Neural cell (in vitro differentiated cells): ENCODE data around the gene CCR3. TPM values are rescaled to one million over a fixed set of nuclear protein-coding genes. Genes with fewer than 3 reads are reported as not detected.

ENCODE experiments used
- H2AFZ ChIP-seq: fragments of 200-600, 300-800 bp; sonication (generic), shearing (Covaris generic); 2 replicates; pipeline ENCODE4 v1.6.0; 2014; ENCODE audit warnings: low read depth, mild to moderate bottlenecking, antibody characterized with exemption, low read length, moderate library complexity
- H3F3A ChIP-seq: fragments of 200-600 bp; shearing (Covaris generic); 2 replicates; pipeline ENCODE4 v1.6.1; 2016; ENCODE audit warnings: mild to moderate bottlenecking, moderate library complexity, mixed read lengths, antibody characterized with exemption, low read length; ENCODE audit not compliant: insufficient read depth, poor library complexity, severe bottlenecking
- H3K27ac ChIP-seq: fragments of 200-600, 300-800 bp; sonication (generic), shearing (Covaris generic); 2 replicates; pipeline ENCODE4 v1.5.1; 2014; ENCODE audit warnings: mild to moderate bottlenecking, low read length, moderate library complexity
- H3K27me3 ChIP-seq: fragments of 300-800, 200-600 bp; sonication (generic), shearing (Covaris generic); 2 replicates; pipeline ENCODE4 v1.6.0; 2014; ENCODE audit warnings: mild to moderate bottlenecking, low read depth, low read length, moderate library complexity; ENCODE audit not compliant: insufficient read depth
- H3K36me3 ChIP-seq: fragments of 300-800, 200-600 bp; sonication (generic), shearing (Covaris generic); 2 replicates; pipeline ENCODE4 v1.5.1; 2014; ENCODE audit warnings: mild to moderate bottlenecking, antibody characterized with exemption, low read length, moderate library complexity; ENCODE audit not compliant: insufficient read depth
- H3K4me2 ChIP-seq: fragments of 300-800, 200-600 bp; sonication (generic), shearing (Covaris generic); 2 replicates; pipeline ENCODE4 v1.6.0; 2014; ENCODE audit warnings: mild to moderate bottlenecking, low read length
- H3K4me3 ChIP-seq: fragments of 300-800, 200-600 bp; sonication (generic), shearing (Covaris generic); 2 replicates; pipeline ENCODE4 v1.5.1; 2014; ENCODE audit warnings: mild to moderate bottlenecking, low read length, moderate library complexity
- H3K79me2 ChIP-seq: fragments of 200-600 bp; shearing (Covaris generic); replicated peaks from 2 replicates; pipeline ENCODE4 v1.6.0; 2014; ENCODE audit warnings: mild to moderate bottlenecking, low read length, moderate library complexity; ENCODE audit not compliant: insufficient read depth
- H3K9ac ChIP-seq: fragments of 300-800, 200-600 bp; sonication (generic), shearing (Covaris generic); 2 replicates; pipeline ENCODE4 v1.6.1; 2016; ENCODE audit warnings: mild to moderate bottlenecking, low read length, mixed read lengths
- H3K9me2 ChIP-seq: fragments of 200-600 bp; shearing (Covaris generic); 2 replicates; pipeline ENCODE4 v1.6.1; 2016; ENCODE audit warnings: mild to moderate bottlenecking, low read length, mixed read lengths; ENCODE audit not compliant: insufficient read depth
- H3K9me3 ChIP-seq: fragments of 200-600, 300-800 bp; sonication (generic), shearing (Covaris generic); 2 replicates; pipeline ENCODE4 v1.6.1; 2016; ENCODE audit warnings: mild to moderate bottlenecking, mixed run types, low read length, moderate library complexity, mixed read lengths
- H4K20me1 ChIP-seq: fragments of 200-600 bp; shearing (Covaris generic); 2 replicates; pipeline ENCODE4 v1.6.1; 2016; ENCODE audit warnings: mild to moderate bottlenecking, mixed run types; ENCODE audit not compliant: insufficient read depth
- EP300 ChIP-seq: fragments of 450-650 bp; conservative IDR thresholded peaks from 2 replicates; pipeline ENCODE4 v1.6.1; 2014; ENCODE audit warnings: antibody characterized with exemption, mild to moderate bottlenecking, moderate library complexity; ENCODE audit not compliant: poor library complexity, severe bottlenecking
- EZH2 ChIP-seq: fragments of 200-600, 300-800 bp; shearing (Covaris generic), sonication (generic); IDR thresholded peaks from 2 replicates; pipeline ENCODE4 v1.6.1; 2014; ENCODE audit warnings: antibody characterized with exemption, low read length, borderline replicate concordance, mild to moderate bottlenecking; ENCODE audit not compliant: insufficient read depth, poor library complexity, severe bottlenecking
- MXI1 ChIP-seq: fragments of 450-650 bp; conservative IDR thresholded peaks from 2 replicates; pipeline ENCODE4 v1.6.1; 2014; ENCODE audit warnings: antibody characterized with exemption, mild to moderate bottlenecking; ENCODE audit not compliant: poor library complexity, severe bottlenecking
- POLR2AphosphoS5 ChIP-seq: IDR thresholded peaks from 2 replicates; pipeline ENCODE4 v1.6.1; 2012
- RAD21 ChIP-seq: fragments of 450-650 bp; conservative IDR thresholded peaks from 2 replicates; pipeline ENCODE4 v1.6.1; 2014; ENCODE audit warnings: antibody characterized with exemption, mild to moderate bottlenecking, moderate library complexity
- SMC3 ChIP-seq: fragments of 450-650 bp; conservative IDR thresholded peaks from 2 replicates; pipeline ENCODE4 v1.6.1; 2014; ENCODE audit warnings: antibody characterized with exemption, mild to moderate bottlenecking, moderate library complexity; ENCODE audit not compliant: poor library complexity
- TAF1 ChIP-seq: IDR thresholded peaks from 2 replicates; pipeline ENCODE4 v1.6.1; 2012; ENCODE audit warnings: low read depth
- polyA plus RNA-seq: library from polyadenylated mRNA; depleted of rRNA; stranded (reverse); fragments of >200 nt; gene quantifications from 2 replicates; pipeline ENCODE4 v1.2.3, GENCODE V29; 2014
- TF ChIP-seq, protein P1 (sequence below): fragments of 450-650 bp; IDR thresholded peaks from 2 replicates; pipeline ENCODE4 v1.5.1; 2014; ENCODE audit warnings: antibody characterized with exemption, mild to moderate bottlenecking, moderate library complexity; ENCODE audit not compliant: poor library complexity, severe bottlenecking
- TF ChIP-seq, protein P2 (sequence below): IDR thresholded peaks from 2 replicates; pipeline ENCODE4 v1.6.1; 2012; ENCODE audit warnings: borderline replicate concordance

Gene CCR3
- polyA plus RNA-seq, 1 donor from 2014 or later = not detected

DNA sequence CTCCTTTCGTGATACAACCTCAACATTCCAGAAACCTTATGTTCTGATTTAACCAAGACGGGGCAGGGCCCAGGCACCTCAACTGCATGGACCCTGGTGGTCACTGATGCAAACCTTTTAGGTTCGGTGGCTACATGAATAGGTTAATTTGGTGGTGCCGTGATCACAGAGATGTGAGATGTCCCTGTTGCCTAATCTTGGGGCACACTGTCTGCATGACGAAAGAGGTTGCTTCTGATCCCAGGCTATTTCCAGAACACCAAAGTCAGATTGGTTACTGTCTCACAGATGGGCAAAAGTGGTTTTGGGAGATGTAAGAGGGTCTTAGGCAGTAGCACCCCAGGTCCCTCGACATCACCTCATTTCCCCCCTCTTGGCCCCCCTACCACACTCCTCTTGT, 30.2 kb upstream of the CCR3 start:
- Histone ChIP-seq H3K9ac (no peak overlapping the region), H3K9me3 (no peaks in the 10 kb centered on the region), H3K27ac (no peak overlapping the region), H4K20me1 (no peaks in the 10 kb centered on the region), H3K4me2 (no peak overlapping the region), H2AFZ (no peak overlapping the region), H3F3A (no peaks in the 10 kb centered on the region), H3K27me3 (no peaks in the 10 kb centered on the region), H3K36me3 (no peaks in the 10 kb centered on the region), H3K4me3 (no peak overlapping the region), H3K9me2 (no peaks in the 10 kb centered on the region), H3K79me2 (no peaks in the 10 kb centered on the region)
- no peak for TF ChIP-seq MXI1
- no peak for TF ChIP-seq EP300
- TF ChIP-seq, protein P1, sequence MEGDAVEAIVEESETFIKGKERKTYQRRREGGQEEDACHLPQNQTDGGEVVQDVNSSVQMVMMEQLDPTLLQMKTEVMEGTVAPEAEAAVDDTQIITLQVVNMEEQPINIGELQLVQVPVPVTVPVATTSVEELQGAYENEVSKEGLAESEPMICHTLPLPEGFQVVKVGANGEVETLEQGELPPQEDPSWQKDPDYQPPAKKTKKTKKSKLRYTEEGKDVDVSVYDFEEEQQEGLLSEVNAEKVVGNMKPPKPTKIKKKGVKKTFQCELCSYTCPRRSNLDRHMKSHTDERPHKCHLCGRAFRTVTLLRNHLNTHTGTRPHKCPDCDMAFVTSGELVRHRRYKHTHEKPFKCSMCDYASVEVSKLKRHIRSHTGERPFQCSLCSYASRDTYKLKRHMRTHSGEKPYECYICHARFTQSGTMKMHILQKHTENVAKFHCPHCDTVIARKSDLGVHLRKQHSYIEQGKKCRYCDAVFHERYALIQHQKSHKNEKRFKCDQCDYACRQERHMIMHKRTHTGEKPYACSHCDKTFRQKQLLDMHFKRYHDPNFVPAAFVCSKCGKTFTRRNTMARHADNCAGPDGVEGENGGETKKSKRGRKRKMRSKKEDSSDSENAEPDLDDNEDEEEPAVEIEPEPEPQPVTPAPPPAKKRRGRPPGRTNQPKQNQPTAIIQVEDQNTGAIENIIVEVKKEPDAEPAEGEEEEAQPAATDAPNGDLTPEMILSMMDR = no peak
- no peak for TF ChIP-seq RAD21
- TF ChIP-seq SMC3 = no peak
- TF ChIP-seq, protein P2, sequence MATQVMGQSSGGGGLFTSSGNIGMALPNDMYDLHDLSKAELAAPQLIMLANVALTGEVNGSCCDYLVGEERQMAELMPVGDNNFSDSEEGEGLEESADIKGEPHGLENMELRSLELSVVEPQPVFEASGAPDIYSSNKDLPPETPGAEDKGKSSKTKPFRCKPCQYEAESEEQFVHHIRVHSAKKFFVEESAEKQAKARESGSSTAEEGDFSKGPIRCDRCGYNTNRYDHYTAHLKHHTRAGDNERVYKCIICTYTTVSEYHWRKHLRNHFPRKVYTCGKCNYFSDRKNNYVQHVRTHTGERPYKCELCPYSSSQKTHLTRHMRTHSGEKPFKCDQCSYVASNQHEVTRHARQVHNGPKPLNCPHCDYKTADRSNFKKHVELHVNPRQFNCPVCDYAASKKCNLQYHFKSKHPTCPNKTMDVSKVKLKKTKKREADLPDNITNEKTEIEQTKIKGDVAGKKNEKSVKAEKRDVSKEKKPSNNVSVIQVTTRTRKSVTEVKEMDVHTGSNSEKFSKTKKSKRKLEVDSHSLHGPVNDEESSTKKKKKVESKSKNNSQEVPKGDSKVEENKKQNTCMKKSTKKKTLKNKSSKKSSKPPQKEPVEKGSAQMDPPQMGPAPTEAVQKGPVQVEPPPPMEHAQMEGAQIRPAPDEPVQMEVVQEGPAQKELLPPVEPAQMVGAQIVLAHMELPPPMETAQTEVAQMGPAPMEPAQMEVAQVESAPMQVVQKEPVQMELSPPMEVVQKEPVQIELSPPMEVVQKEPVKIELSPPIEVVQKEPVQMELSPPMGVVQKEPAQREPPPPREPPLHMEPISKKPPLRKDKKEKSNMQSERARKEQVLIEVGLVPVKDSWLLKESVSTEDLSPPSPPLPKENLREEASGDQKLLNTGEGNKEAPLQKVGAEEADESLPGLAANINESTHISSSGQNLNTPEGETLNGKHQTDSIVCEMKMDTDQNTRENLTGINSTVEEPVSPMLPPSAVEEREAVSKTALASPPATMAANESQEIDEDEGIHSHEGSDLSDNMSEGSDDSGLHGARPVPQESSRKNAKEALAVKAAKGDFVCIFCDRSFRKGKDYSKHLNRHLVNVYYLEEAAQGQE = no peak
- TF ChIP-seq TAF1 = no peak
- no peak for TF ChIP-seq EZH2
- TF ChIP-seq POLR2AphosphoS5 = no peak

DNA sequence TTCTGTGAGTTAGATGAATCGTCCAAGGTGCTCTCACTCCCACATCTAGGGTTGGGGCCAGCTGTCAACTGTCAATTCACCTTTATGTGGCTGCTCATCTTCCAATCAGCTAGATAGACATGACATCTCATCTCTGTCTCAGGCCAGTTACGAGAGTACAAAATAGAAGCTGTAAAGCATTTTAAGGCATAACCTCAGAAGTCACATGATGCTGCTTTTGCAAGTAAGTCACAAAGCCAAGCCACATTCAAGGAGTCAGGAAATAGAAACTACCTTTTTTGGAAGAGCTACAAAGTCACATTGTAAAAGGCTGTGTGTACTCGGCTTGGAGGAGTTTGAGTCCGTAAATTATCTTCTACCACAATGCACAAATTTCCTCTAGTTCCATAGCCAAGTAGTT, 29.1 kb upstream of the CCR3 start:
- no peaks in the 10 kb centered on the region for H3K36me3 ChIP-seq
- TF ChIP-seq SMC3 = no peak
- no peak for TF ChIP-seq EP300
- TF ChIP-seq, protein P2 = no peak
- no peak for TF ChIP-seq RAD21
- TF ChIP-seq TAF1 = no peak
- no peak for TF ChIP-seq MXI1
- no peak for TF ChIP-seq POLR2AphosphoS5
- TF ChIP-seq, protein P1 = no peak
- no peak for TF ChIP-seq EZH2
- H3K9me3 ChIP-seq = no peaks in the 10 kb centered on the region
- no peak overlapping the region for H3K27ac ChIP-seq
- no peak overlapping the region for H3K4me3 ChIP-seq
- H3K79me2 ChIP-seq = no peaks in the 10 kb centered on the region
- no peaks in the 10 kb centered on the region for H3K27me3 ChIP-seq
- no peak overlapping the region for H3K9ac ChIP-seq
- no peak overlapping the region for H3K4me2 ChIP-seq
- H3F3A ChIP-seq = no peaks in the 10 kb centered on the region
- no peaks in the 10 kb centered on the region for H4K20me1 ChIP-seq
- no peaks in the 10 kb centered on the region for H3K9me2 ChIP-seq
- H2AFZ ChIP-seq = no peak overlapping the region
